GM18517 (cell line): ENCODE data around the gene CRY1.
"Not testable (repeated sequence)": the region's sequence is repeated elsewhere in the genome, so short reads cannot be mapped to it uniquely, and the experiment has no call there.

Experiments
- ATAC-seq: cut with Tn5 transposase; IDR thresholded peaks from one replicate; pipeline ENCODE4 v1.9.1; 2021; ENCODE audit warnings: mild to moderate bottlenecking, moderate library complexity; ENCODE audit not compliant: unreplicated experiment

The CRY1 gene

DNA sequence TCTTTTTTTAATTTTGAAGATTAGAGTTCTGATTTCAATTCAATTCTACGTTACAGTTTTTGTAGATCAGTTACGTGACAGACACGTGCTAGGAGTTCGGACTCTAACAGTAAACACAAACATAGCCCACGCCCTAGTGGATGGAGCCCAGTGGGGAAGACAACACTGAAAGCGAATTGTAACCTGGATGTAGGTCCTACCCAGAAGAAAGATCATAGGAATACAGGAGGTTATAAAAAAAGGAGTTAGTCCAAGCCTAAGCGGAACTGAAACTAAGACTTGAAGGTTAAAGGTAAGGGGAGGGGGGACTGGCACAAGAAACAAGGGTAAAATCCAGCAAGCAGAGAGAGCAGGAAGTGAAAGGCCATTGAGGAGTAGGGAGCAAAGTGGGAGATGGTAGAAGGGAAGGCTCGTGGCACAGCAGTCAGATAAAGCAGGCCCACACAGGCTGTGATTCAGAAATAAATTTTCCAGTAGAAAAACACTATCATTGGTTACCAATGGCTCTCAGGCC, 15.7 kb upstream of the CRY1 start:
- ATAC-seq, result no peak

GRCh38 chr12:107108366-107108765, 15.0 kb upstream of the CRY1 start:
- not testable (repeated sequence) for ATAC-seq

- no peak for ATAC-seq
Observed at GRCh38 chr12:107107381-107107780, 14.0 kb upstream of the CRY1 start.

DNA sequence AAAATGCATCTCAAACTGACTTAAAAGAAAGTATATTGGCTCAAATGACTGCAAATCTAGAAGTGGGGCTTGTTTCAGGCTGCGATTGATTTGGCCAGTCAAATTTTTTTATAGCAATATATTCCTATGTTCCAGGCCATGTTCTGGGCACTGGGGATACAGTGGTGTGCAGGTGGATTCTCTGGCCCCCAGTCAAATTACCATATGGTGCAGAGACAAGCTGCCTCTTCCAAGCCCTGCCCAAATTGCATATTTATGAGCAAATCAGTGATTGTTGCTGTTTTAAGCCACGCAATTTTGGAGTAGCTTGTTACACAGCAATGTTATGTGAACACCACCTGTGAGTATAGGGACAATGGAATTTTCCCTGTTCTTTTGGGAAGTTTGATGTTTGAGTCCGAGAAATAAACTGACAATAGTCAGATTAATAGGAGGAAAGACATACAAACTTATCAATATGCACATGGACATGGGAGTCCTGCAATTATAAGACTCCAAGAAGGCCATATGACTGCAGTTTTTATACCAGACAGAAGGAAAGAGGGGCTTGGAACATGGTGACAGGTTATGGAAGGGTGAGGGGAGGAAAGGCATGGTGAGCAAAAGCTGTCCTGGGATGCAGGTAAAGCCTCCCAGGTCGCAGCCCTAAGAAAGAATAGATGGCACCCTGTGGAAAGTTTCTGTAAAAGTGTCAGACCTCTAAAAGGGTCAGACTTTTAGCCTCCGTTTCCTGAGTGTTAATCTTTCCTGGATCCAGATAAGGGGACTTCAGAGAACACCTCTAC, 13.1 kb upstream of the CRY1 start:
- no peak for ATAC-seq

GRCh38 chr12:107105410-107105703, 12.0 kb upstream of the CRY1 start:
- no peak for ATAC-seq

DNA sequence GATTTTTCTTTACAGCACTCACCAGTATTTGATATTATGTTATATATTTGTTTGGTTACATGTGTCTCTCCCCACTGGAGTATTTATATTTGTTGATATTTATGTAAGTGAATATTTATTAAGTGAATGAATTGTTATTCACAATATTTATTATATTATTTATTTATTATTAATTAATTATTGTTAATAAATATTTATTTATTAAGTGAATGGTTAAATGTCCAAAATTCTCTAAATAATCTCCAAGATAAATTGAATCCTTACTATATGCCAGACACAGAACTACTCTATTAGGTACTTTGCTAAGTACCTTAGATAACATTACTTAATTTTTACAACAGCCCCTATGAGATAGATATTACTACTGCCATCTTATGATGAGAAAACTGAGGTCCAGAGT, 10.2 kb upstream of the CRY1 start:
- no peak for ATAC-seq

DNA sequence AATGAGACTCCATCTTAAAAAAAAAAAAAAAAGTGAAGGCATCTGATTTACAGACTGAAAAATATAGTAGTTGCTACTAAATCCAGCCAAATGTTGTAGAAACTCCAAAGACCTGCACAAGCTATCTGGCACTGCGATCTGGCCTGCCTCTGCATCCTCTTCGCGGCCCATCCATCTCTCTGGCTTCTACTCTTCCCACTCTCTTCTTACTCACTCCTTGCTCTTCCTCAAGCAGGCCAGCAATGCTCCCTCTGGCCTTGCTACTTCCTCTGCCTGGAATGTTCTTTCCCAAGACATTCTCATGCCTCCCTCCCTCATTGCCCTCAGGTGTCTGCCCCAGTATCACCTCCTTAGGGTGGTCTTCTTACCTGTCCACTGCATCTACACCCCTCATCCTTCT, 9.7 kb upstream of the CRY1 start:
- ATAC-seq, result no peak

DNA sequence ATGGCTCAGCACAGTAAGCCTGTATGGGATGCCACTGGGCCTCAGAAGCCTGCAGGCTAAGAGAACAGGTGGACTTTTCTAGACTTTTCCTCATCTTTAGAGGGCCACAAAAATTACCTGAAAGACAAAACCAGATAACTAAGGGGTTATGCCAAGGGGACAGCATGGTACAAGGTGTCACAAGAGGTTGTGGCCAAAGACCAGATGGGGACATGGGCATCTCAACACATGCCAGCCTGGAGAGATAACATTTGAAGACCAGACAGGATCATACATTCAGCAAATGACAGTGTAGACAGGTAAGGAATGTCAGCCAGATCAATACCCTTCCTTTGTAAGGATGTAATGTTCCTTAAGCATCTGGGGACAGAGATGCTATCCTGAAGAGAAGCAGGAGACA, 8.9 kb upstream of the CRY1 start:
- ATAC-seq, result no peak

- no peak for ATAC-seq
Observed at GRCh38 chr12:107101651-107102050, 8.3 kb upstream of the CRY1 start.

DNA sequence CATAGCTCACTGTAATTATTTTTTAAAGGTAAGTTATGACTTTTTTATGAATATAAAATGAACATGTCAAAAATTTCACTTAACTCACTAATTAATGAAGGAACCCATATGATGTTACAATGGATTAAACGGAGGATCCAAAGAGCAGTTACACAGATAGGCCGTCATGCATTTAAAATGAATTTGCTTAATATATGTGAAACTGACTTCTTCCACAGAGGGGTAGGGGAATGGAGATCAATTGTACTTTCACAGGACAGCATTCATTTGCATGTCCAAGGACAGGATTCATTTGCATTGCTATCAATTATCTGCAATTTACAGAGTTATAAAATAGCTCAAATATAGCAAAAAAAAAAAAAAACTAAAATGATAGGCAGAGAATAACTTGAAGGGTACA, 6.6 kb upstream of the CRY1 start:
- ATAC-seq, result no peak

DNA sequence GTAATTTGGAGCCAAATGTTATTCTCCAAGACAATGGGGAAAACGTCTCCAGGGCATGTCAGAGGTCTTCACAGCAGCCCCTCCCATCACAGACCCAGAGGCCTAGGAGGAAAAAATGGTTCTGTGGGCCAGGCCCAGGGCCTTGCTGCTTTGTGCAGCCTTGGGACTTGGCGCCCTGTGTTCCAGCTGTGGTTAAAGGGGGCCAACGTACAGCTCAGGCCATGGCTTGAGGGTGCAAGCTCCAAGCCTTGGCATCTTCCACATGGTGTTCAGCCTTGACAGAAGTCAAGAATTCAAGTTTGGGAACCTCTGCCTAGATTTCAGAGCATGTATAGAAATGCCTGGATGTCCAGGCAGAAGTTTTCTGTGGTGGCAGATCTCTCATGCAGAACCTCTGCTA, 3.2 kb upstream of the CRY1 start:
- ATAC-seq, result no peak

DNA sequence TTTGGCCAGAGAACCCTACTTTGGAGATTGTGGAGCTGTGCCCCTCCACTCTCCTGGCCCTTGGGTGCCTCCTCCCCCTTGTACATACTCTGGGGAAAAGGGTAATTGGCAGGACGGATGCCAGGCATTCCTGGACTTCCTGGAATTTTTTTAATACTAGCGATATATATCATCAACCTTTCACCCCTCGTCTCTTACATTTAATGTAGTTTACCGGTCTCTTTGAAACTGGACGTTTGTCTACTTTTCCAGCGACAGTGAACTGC, 767 bp upstream of the CRY1 start:
- ATAC-seq, result no peak

GRCh38 chr12:107092669-107093416, 506 bp downstream of the CRY1 start:
- ATAC-seq, result peak; percentile 28

- ATAC-seq, result no peak
Observed at GRCh38 chr12:107091989-107092641, 1.2 kb downstream of the CRY1 start.

DNA sequence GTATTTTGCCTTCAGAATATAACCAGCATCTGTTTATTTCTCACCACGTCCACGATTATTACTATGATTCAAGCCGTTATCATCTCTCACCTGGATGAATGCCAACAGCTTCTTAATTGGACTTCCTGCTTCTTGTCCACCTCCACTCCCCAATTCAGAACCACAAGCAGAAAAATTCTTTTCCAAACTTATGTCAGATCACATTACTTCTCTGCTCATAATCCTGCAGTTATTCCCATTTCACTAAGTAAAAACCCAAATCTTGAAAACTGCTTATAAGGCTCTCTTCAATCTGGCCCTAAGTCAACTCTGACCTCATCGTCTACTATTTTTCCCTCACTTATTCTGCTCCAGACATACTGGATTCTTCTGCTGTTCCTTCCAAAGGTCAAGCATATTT, 2.0 kb downstream of the CRY1 start:
- ATAC-seq, result no peak

- ATAC-seq, result no peak
Observed at GRCh38 chr12:107090711-107091110, 2.6 kb downstream of the CRY1 start.

GRCh38 chr12:107088912-107089311, 4.4 kb downstream of the CRY1 start:
- no peak for ATAC-seq

DNA sequence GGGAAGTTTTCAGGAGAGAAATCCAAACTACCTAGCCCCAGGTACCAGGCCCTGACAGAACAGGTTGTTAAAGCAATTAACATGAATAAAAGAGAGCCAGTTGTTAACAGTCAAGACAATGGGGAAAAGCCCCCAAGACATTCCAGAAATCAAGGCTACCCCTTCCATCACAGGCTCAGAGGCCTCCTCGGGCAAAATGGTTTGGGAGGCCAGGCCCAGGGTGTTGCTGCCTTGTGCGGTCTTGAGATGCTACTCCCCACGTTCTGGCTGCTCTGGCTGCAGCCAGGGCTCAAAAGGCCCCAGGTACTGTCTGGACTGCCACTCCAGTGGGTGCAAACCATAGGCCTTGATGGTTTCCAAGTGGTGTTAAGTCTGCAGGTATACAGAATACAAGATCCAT, 7.0 kb downstream of the CRY1 start:
- no peak for ATAC-seq

DNA sequence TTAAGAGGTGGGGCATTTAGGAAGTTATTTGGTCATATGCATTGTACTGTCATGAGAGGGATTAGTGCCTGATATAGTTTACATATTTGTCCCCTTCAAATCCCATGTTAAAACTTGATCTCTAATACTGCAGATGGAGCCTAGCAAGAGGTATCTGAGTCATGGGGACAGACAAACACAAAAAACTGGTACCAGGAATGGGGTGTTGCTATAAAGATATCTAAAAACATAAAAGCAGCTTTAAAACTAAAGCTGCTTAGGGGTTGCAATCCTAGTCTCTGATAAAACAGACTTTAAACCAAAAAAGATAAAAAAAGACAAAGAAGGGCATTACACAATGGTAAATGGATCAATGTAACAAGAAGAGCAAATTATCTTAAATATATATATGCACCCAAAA, 11.6 kb downstream of the CRY1 start:
- no peak for ATAC-seq

DNA sequence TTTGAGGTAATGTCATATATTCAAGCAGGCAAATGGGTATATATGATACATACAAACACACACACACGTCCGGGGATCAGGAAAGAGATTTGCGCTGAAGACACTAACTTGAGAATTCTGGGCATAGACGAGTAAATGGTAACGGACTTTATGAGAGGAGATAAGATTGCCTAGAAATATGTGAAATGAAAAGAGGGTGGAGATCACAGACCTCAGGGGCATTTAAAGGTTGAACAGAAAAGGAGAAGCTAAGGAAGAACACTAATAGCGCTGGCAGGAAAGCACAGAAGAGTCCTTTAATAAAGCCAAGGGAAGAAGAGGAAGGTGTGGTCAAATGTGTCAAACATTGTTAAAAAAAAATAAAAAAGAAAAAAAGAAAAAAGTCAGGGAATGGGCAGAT, 13.1 kb downstream of the CRY1 start:
- ATAC-seq, result no peak

DNA sequence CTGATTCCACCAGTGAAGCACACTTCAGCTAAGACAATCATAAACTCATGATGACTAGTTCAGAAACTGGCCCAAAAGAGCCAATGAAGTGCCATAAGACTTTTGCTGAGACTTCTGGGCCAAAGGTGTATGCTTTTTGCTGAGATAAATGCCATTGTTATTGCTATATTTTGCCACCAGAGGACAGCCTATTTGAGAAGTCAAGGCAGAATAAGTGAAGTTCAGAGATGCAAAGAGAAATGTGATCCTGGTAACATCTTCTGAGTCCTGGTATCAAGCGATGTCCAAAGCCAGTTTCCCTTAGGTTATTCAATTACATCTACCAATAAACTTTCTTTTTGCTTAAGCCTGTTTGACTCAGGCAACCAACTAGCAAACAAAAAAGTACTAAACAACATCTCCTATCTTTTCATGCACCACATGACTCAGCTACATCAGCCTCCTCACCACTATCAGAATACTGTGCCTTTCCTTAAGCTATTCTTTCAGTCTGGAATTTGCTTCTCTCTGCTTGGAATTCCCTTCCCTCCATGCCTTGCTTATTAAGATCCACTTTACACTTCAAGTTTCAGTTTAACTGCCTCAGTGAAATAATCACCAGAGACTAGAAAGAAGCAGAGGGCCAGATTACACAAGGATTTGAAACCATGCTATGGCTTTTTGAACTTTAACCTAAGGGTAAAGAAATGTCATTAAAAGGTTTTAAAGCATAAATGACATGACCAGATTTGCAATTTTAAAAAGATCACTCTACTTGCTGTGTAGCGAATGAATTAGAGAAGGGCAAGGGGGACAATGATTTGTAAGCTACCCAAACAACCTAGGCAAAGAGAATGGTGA, 14.0 kb downstream of the CRY1 start:
- no peak for ATAC-seq
